NCI-H748 (cell line): ENCODE results near the gene MVK.

ENCODE experiments used
- DNase-seq: peaks from one replicate; lab custom pipeline; 2025; ENCODE audit not compliant: unreplicated experiment; lab: John Stamatoyannopoulos, UW

The MVK gene

GRCh38 chr12:109573029-109573913 lies at the start of gene MVK, which contains the start of gene MMAB:
Gene MVK, plus strand, starts transcription at chr12:109573794. Its CDS starts 1,029 bp downstream, at chr12:109574823.
Gene MMAB, minus strand, starts transcription at chr12:109573504. Its CDS starts 24 bp downstream, at chr12:109573480.
- peak; percentile 100 for DNase-seq

- DNase-seq: no peak
Observed at GRCh38 chr12:109524466-109525278, 48.9 kb upstream of the MVK start.

GRCh38 chr12:109525279-109525585 lies 48.4 kb upstream of the MVK start:
- no peak for DNase-seq

GRCh38 chr12:109527489-109528123 lies 46.0 kb upstream of the MVK start:
- no peak for DNase-seq

- no peak for DNase-seq
Observed at GRCh38 chr12:109529691-109530640, 43.6 kb upstream of the MVK start.

GRCh38 chr12:109531411-109531810 lies 42.2 kb upstream of the MVK start:
- DNase-seq: no peak

GRCh38 chr12:109532721-109533486 lies 40.7 kb upstream of the MVK start:
- DNase-seq: no peak

- DNase-seq: no peak
Observed at GRCh38 chr12:109533487-109533740, 40.2 kb upstream of the MVK start.

- DNase-seq: no peak
Observed at GRCh38 chr12:109534456-109534855, 39.1 kb upstream of the MVK start.

- no peak for DNase-seq
Observed at GRCh38 chr12:109535231-109535862, 38.2 kb upstream of the MVK start.

- DNase-seq: no peak
Observed at GRCh38 chr12:109535863-109536250, 37.7 kb upstream of the MVK start.

- DNase-seq: no peak
Observed at GRCh38 chr12:109537136-109537535, 36.5 kb upstream of the MVK start.

- no peak for DNase-seq
Observed at GRCh38 chr12:109538191-109538863, 35.3 kb upstream of the MVK start.

- DNase-seq: no peak
Observed at GRCh38 chr12:109539508-109539907, 34.1 kb upstream of the MVK start.

- no peak for DNase-seq
Observed at GRCh38 chr12:109540526-109541412, 32.8 kb upstream of the MVK start.

GRCh38 chr12:109541413-109541726 lies 32.2 kb upstream of the MVK start:
- no peak for DNase-seq

GRCh38 chr12:109542014-109542413 lies 31.6 kb upstream of the MVK start:
- no peak for DNase-seq

- DNase-seq: no peak
Observed at GRCh38 chr12:109542876-109543275, 30.7 kb upstream of the MVK start.
